NB4 (cell line): ENCODE results near the gene PIP5K1B.

ENCODE experiments used
- DNase-seq: peaks from one replicate; pipeline ENCODE4 v3.0.0; 2010; ENCODE audit warnings: low read depth
- H3K4me3 ChIP-seq: one replicate; pipeline ENCODE4 v1.5.1; 2011; ENCODE audit warnings: mild to moderate bottlenecking, low read depth, low read length, moderate library complexity
- MYC ChIP-seq: IDR thresholded peaks from 2 replicates; pipeline ENCODE4 v1.6.1; 2011; ENCODE audit warnings: low read depth, low read length
- POLR2A ChIP-seq: IDR thresholded peaks from 2 replicates; pipeline ENCODE4 v1.6.1; 2011; ENCODE audit warnings: mild to moderate bottlenecking; ENCODE audit not compliant: insufficient read length; ENCODE audit errors: extremely low read depth
- TF ChIP-seq, protein P1 (sequence below): IDR thresholded peaks from one replicate; pipeline ENCODE4 v1.5.1; 2012; ENCODE audit warnings: low read depth, low read length
- TF ChIP-seq, protein P2 (sequence below): IDR thresholded peaks from 2 replicates; pipeline ENCODE4 v1.6.1; 2011; ENCODE audit warnings: low read depth, low read length

The PIP5K1B gene

DNA sequence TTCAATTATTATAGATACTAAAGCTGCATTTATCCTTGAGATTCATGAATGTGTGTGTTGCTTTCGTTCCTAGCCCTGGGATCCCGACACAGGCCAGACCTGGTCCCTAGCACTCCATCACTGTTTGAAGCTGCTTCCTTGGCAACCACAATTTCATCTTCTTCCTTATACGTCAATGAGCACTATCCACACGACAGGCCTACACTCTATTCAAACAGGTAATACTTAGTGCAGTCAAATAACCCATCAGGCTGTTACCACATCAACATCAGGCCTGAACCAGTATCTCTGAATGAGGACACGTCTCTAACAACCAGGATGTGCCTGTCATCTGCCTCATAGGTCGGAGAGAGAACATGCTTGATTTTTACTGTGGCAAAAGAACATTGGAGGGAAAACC is 235.5 kb downstream of the PIP5K1B start:
- H3K4me3 ChIP-seq: no peak overlapping the region
- no peak for DNase-seq
- TF ChIP-seq MYC (no peak), POLR2A (no peak)
- TF ChIP-seq, protein P1, sequence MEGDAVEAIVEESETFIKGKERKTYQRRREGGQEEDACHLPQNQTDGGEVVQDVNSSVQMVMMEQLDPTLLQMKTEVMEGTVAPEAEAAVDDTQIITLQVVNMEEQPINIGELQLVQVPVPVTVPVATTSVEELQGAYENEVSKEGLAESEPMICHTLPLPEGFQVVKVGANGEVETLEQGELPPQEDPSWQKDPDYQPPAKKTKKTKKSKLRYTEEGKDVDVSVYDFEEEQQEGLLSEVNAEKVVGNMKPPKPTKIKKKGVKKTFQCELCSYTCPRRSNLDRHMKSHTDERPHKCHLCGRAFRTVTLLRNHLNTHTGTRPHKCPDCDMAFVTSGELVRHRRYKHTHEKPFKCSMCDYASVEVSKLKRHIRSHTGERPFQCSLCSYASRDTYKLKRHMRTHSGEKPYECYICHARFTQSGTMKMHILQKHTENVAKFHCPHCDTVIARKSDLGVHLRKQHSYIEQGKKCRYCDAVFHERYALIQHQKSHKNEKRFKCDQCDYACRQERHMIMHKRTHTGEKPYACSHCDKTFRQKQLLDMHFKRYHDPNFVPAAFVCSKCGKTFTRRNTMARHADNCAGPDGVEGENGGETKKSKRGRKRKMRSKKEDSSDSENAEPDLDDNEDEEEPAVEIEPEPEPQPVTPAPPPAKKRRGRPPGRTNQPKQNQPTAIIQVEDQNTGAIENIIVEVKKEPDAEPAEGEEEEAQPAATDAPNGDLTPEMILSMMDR: no peak
- TF ChIP-seq, protein P2, sequence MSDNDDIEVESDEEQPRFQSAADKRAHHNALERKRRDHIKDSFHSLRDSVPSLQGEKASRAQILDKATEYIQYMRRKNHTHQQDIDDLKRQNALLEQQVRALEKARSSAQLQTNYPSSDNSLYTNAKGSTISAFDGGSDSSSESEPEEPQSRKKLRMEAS: no peak

DNA sequence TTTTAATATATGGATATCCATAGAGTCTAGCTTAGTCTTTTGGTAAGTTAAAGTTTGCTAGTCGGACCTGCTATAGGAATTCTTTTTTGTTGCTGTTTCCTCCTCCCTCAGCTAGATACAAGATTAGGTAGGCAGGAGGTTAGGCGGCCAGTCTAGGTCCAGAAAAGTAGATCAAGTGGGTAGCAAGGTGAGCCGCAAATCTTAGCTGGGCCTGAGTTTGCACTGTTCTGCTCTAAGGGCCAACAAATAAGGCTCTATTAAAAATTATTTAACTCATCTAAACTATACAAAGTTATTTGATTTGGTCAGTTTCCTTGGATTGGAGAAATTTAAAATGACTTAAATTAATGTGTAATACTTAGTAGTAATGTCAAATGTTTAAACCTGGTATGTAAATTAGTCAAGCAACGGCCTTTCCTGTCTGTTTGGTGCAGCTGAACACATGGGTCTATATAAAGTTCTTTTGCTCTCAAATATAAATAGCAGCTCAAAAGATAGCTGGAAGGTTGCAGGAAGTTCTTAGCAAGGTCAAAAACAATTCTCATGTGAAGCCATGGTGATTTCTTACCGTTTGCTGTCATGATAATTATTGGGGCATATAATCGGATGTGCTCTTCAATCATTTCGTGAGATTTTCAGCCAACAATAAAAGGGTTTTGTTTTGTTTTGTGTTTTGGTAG is 236.9 kb downstream of the PIP5K1B start:
- no peak for DNase-seq
- H3K4me3 ChIP-seq: no peak overlapping the region
- TF ChIP-seq, protein P2: no peak
- no peak for TF ChIP-seq POLR2A
- no peak for TF ChIP-seq MYC
- TF ChIP-seq, protein P1: no peak

DNA sequence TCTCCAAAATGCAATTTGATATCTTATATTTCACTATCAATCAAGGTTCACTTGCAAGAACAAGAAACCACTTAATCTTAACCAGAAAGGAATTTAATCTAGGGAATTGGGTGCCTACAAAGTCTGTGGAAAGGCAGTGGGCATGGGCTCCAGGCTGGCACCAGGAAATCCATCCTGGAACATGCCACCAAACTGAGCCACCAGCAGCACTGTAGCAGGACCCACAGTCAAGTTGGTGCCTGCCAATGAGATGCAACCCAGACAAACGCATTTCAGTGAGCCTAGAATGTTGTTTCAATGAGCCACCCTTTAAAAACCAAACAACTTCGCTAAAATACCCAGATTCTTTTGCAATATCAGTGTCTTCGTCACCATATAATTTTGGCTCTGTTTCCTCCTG is 237.8 kb downstream of the PIP5K1B start:
- no peak overlapping the region for H3K4me3 ChIP-seq
- DNase-seq: no peak
- TF ChIP-seq POLR2A (no peak), MYC (no peak)
- TF ChIP-seq, protein P1: no peak
- TF ChIP-seq, protein P2: no peak

DNA sequence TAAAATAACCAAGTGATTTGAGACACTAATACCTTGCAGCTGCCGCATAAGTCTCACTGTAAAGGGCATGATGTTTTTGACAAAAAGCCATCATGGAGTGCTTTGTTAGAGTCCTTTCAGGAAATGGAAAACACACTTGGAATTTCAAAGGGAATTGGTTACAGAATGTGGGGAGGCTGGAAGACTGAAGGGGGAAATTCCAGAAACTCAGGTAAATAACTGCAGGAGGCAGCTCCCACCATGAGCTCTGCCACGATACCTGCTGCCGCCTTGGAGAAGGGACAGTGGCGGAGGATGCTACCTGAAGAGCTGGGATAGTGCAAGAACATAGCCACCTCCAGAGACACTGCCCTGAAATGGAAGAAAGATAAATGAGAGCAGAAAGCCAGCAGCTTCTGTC is 242.0 kb downstream of the PIP5K1B start:
- TF ChIP-seq POLR2A (no peak), MYC (no peak)
- TF ChIP-seq, protein P2: no peak
- TF ChIP-seq, protein P1: no peak
- DNase-seq: no peak
- no peak overlapping the region for H3K4me3 ChIP-seq

DNA sequence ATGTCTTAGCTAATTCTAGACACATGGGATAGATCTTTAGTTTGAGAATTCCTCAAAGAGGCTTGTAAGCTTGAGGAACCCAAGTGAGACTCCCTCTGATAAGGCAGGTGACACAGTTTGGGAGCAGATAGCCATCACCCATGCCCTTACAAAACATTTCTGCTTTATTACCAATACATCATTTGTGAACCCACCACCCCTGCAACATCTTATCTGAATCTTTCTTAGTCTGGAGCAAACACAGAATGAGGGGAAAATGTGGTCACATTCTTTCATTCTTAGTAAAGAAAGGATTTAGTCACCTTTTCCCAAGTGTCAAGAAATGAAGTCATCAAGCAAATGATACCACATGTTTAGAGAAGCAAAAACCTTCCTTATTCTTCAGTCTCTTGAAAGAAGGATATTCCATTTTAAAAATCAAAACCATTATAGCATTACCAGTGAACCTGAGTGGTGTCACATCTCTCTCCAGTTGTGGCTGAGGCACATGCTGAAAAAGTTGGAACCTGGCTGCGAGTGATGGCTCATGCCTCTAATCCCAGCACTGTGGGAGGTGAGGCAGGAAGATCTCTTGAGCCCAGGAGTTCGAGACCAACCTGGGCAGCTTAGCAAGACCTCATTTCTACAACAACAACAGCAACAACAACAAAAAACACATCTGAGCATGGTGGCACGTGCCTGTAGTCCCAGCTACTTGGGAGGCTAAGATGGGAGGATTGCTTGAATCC is 243.0 kb downstream of the PIP5K1B start:
- TF ChIP-seq MYC: no peak
- TF ChIP-seq POLR2A: no peak
- TF ChIP-seq, protein P2: no peak
- H3K4me3 ChIP-seq: no peak overlapping the region
- DNase-seq: no peak
